ENCODE results near the gene CPD. TPM values are rescaled to one million over a fixed set of nuclear protein-coding genes. Genes with fewer than 3 reads are reported as not detected.

CPD gene
- total RNA-seq, 4 donors from 2014 or later, result 70.9 to 143 (median 77.5) TPM

GRCh38 chr17:30369995-30370394 lies 8.7 kb upstream of the CPD start:
- no peak for TF ChIP-seq CTCF (IDR thresholded peaks at IDR 0.05; ENCODE audit: low read depth)

- TF ChIP-seq CTCF (IDR thresholded peaks at IDR 0.05; ENCODE audit: low read depth), result no peak
Observed at GRCh38 chr17:30372755-30373154, 6.0 kb upstream of the CPD start.

GRCh38 chr17:30375661-30376060 lies 3.1 kb upstream of the CPD start:
- TF ChIP-seq CTCF (IDR thresholded peaks at IDR 0.05; ENCODE audit: low read depth), result no peak

- no peak for TF ChIP-seq CTCF (IDR thresholded peaks at IDR 0.05; ENCODE audit: low read depth)
Observed at GRCh38 chr17:30376621-30377452, 1.9 kb upstream of the CPD start.

GRCh38 chr17:30377574-30378240 lies 1.0 kb upstream of the CPD start:
- TF ChIP-seq CTCF (IDR thresholded peaks at IDR 0.05; ENCODE audit: low read depth), result no peak

- TF ChIP-seq CTCF (IDR thresholded peaks at IDR 0.05; ENCODE audit: low read depth), result no peak
Observed at GRCh38 chr17:30378241-30378824, 394 bp upstream of the CPD start.

- TF ChIP-seq CTCF (IDR thresholded peaks at IDR 0.05; ENCODE audit: low read depth), result no peak
Observed at GRCh38 chr17:30379303-30379902, 676 bp downstream of the CPD start.
